ENCODE data around the gene BANF2.
A peak's percentile ranks its signal among the peaks of the same experiment; 100 is the strongest.
"Not testable (repeated sequence)": the region's sequence is repeated elsewhere in the genome, so short reads cannot be mapped to it uniquely, and the experiment has no call there.

The BANF2 gene

GRCh38 chr20:17683218-17684076 lies 16.3 kb upstream of the BANF2 start:
- no peak for DNase-seq (ENCODE audit: low spot score)

GRCh38 chr20:17684077-17684888 lies 15.5 kb upstream of the BANF2 start:
- DNase-seq (ENCODE audit: low spot score): no peak

- no peak for DNase-seq (ENCODE audit: low spot score)
Observed at GRCh38 chr20:17685168-17685567, 14.6 kb upstream of the BANF2 start.

GRCh38 chr20:17687800-17688199 lies 12.0 kb upstream of the BANF2 start:
- no peak for DNase-seq (ENCODE audit: low spot score)

GRCh38 chr20:17688965-17689364 lies 10.8 kb upstream of the BANF2 start:
- DNase-seq (ENCODE audit: low spot score): no peak

- no peak for DNase-seq (ENCODE audit: low spot score)
Observed at GRCh38 chr20:17690144-17690543, 9.6 kb upstream of the BANF2 start.

- no peak for DNase-seq (ENCODE audit: low spot score)
Observed at GRCh38 chr20:17691758-17692157, 8.0 kb upstream of the BANF2 start.

GRCh38 chr20:17693444-17694001 lies 6.2 kb upstream of the BANF2 start:
- DNase-seq (ENCODE audit: low spot score): peak; percentile 23

GRCh38 chr20:17694767-17695166 lies 5.0 kb upstream of the BANF2 start:
- no peak for DNase-seq (ENCODE audit: low spot score)

- no peak for DNase-seq (ENCODE audit: low spot score)
Observed at GRCh38 chr20:17696287-17696686, 3.5 kb upstream of the BANF2 start.

- no peak for DNase-seq (ENCODE audit: low spot score)
Observed at GRCh38 chr20:17697171-17697570, 2.6 kb upstream of the BANF2 start.

GRCh38 chr20:17698384-17698783 lies 1.4 kb upstream of the BANF2 start:
- DNase-seq (ENCODE audit: low spot score): no peak

- no peak for DNase-seq (ENCODE audit: low spot score)
Observed at GRCh38 chr20:17700637-17701036, 871 bp downstream of the BANF2 start.

GRCh38 chr20:17701826-17702225 lies 2.1 kb downstream of the BANF2 start:
- DNase-seq (ENCODE audit: low spot score): no peak

- no peak for DNase-seq (ENCODE audit: low spot score)
Observed at GRCh38 chr20:17704589-17705317, 5.0 kb downstream of the BANF2 start.

GRCh38 chr20:17705916-17706315 lies 6.2 kb downstream of the BANF2 start:
- DNase-seq (ENCODE audit: low spot score): no peak

GRCh38 chr20:17706632-17707031 lies 6.9 kb downstream of the BANF2 start:
- no peak for DNase-seq (ENCODE audit: low spot score)

GRCh38 chr20:17707951-17708350 lies 8.2 kb downstream of the BANF2 start:
- not testable (repeated sequence) for DNase-seq (ENCODE audit: low spot score)

- no peak for DNase-seq (ENCODE audit: low spot score)
Observed at GRCh38 chr20:17708675-17709360, 9.1 kb downstream of the BANF2 start.

- no peak for DNase-seq (ENCODE audit: low spot score)
Observed at GRCh38 chr20:17709361-17710293, 9.9 kb downstream of the BANF2 start.
